Mammary epithelial cell (primary cell): ENCODE measurements around the gene COL19A1.

ENCODE experiments used
- EZH2 ChIP-seq: IDR thresholded peaks from 2 replicates; pipeline ENCODE4 v1.6.1; 2012; ENCODE audit warnings: low read length, inconsistent platforms, borderline replicate concordance
- TF ChIP-seq, protein P1 (sequence below), 2 donors: IDR thresholded peaks in 1 of 2; conservative IDR thresholded peaks in 1 of 2; 2 replicates each; pipeline ENCODE4 v1.5.1; 2011 to 2012; ENCODE audit warnings: inconsistent platforms in 2 of 2, low read length in 2 of 2, mild to moderate bottlenecking in 2 of 2, control low read depth in 1 of 2, low read depth in 1 of 2; ENCODE audit not compliant: insufficient read depth in 1 of 2; ENCODE audit errors: extremely low read depth in 1 of 2

DNA sequence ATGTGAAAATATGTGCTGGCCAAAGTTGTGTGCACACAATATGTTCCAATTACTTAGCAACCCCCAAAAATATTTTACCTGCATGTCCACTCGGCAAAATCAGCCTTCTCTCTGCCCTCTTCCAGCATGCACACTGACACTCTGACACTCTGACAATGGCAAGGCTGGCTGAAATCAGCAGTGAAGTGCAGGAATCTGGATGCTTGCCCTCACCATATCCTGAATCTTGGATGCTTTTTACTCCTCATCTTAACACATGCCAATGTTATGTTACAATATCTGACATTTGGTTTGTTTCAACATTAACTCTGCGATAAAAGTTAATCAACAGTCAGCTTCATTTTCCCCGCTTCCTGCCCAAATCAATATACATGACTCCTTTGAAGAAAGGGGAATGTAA, 233.4 kb downstream of the COL19A1 start:
- TF ChIP-seq, protein P1, sequence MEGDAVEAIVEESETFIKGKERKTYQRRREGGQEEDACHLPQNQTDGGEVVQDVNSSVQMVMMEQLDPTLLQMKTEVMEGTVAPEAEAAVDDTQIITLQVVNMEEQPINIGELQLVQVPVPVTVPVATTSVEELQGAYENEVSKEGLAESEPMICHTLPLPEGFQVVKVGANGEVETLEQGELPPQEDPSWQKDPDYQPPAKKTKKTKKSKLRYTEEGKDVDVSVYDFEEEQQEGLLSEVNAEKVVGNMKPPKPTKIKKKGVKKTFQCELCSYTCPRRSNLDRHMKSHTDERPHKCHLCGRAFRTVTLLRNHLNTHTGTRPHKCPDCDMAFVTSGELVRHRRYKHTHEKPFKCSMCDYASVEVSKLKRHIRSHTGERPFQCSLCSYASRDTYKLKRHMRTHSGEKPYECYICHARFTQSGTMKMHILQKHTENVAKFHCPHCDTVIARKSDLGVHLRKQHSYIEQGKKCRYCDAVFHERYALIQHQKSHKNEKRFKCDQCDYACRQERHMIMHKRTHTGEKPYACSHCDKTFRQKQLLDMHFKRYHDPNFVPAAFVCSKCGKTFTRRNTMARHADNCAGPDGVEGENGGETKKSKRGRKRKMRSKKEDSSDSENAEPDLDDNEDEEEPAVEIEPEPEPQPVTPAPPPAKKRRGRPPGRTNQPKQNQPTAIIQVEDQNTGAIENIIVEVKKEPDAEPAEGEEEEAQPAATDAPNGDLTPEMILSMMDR (conservative IDR thresholded peaks at IDR 0.05 in 1 of 2, IDR thresholded peaks at IDR 0.05 in 1 of 2; ENCODE audit: extremely low read depth in 1 of 2, insufficient read depth in 1 of 2, low read depth in 1 of 2, low read length in 2 of 2) = no peak
- no peak for TF ChIP-seq EZH2
